CD4-positive, alpha-beta T cell (primary cell): Measurements from ENCODE around the gene KRTAP10-1. TPM values are rescaled to one million over a fixed set of nuclear protein-coding genes. Genes with fewer than 3 reads are reported as not detected.

Experiments used
- ATAC-seq: fragments of 200-7000 bp; cut with Tn5 transposase; one replicate; pipeline ENCODE4 v1.10.0; 2022; ENCODE audit warnings: mild to moderate bottlenecking; ENCODE audit not compliant: poor library complexity
- CTCF ChIA-PET: fragments of 350-600 bp; sonication (Branson Sonifier 250); formaldehyde crosslinking; loops from one replicate; lab custom pipeline; 2021; ENCODE audit warnings: antibody characterized with exemption, inconsistent platforms; lab: Charles Lee
- POLR2A ChIA-PET: fragments of 350-600 bp; sonication (Branson Sonifier 250); formaldehyde crosslinking; loops from one replicate; lab custom pipeline; 2021; ENCODE audit warnings: antibody characterized with exemption, inconsistent platforms; lab: Charles Lee
- DNase-seq, 14 experiments: peaks; one replicate each; pipeline ENCODE4 v3.0.0-alpha.2; 2013 to 2020; ENCODE audit warnings: mixed read lengths in 2 of 14
- H3K27ac ChIP-seq, 2 donors: one replicate each; pipeline versions ENCODE4 v1.5.1 to v1.7.0; 2013; ENCODE audit warnings: low read length in 2 of 2, low read depth in 1 of 2, mild to moderate bottlenecking in 1 of 2
- H3K27me3 ChIP-seq, 2 experiments: 1 replicate in 1 of 2; 2 replicates in 1 of 2; pipeline versions ENCODE4 v1.6.1 to v1.7.0; 2013; ENCODE audit warnings: low read length in 2 of 2, control low read depth in 1 of 2, mild to moderate bottlenecking in 1 of 2, moderate library complexity in 1 of 2; ENCODE audit not compliant: insufficient read depth in 2 of 2, control insufficient read depth in 1 of 2
- H3K36me3 ChIP-seq: one replicate; pipeline ENCODE4 v1.6.1; 2013; ENCODE audit warnings: low read length, control low read depth; ENCODE audit not compliant: insufficient read depth
- H3K4me1 ChIP-seq: one replicate; pipeline ENCODE4 v1.6.1; 2013; ENCODE audit warnings: low read length, control low read depth; ENCODE audit not compliant: insufficient read depth
- H3K4me3 ChIP-seq: one replicate; pipeline ENCODE4 v1.5.1; 2013; ENCODE audit warnings: mild to moderate bottlenecking, low read length, moderate library complexity
- H3K9me3 ChIP-seq, 2 experiments: 1 replicate in 1 of 2; 2 replicates in 1 of 2; pipeline versions ENCODE4 v1.6.1 to v1.7.0; 2013; ENCODE audit warnings: low read length in 2 of 2, mild to moderate bottlenecking in 2 of 2, control low read depth in 1 of 2, moderate library complexity in 1 of 2; ENCODE audit not compliant: control insufficient read depth in 1 of 2, insufficient read depth in 1 of 2
- H3K27ac Mint-ChIP-seq: one replicate; pipeline ENCODE4 v1.8.0; 2020; ENCODE audit warnings: mixed read lengths
- H3K27me3 Mint-ChIP-seq: one replicate; pipeline ENCODE4 v1.8.0; 2021; ENCODE audit warnings: mixed read lengths
- H3K36me3 Mint-ChIP-seq: one replicate; pipeline ENCODE4 v1.8.0; 2021; ENCODE audit warnings: low read depth, mixed read lengths
- H3K4me1 Mint-ChIP-seq: one replicate; pipeline ENCODE4 v1.8.0; 2021; ENCODE audit warnings: low read depth, mixed read lengths
- H3K4me3 Mint-ChIP-seq: one replicate; pipeline ENCODE4 v1.8.0; 2020; ENCODE audit warnings: mild to moderate bottlenecking, mixed read lengths
- H3K9me3 Mint-ChIP-seq: one replicate; pipeline ENCODE4 v1.8.0; 2020; ENCODE audit warnings: mixed read lengths
- CTCF ChIP-seq: fragments of 200-600 bp; IDR thresholded peaks from one replicate; pipeline ENCODE4 v1.8.0; 2022; ENCODE audit warnings: antibody characterized with exemption, mild to moderate bottlenecking
- intact Hi-C, 2 experiments: fragments of 100-400 bp; cut with DNase I in 1 of 2; cut with micrococcal nuclease in 1 of 2; formaldehyde crosslinking; loops; one replicate each; pipeline versions ENCODE4 v1.15.1 to v1.9.0; 2023 to 2025; cut with DNase I, micrococcal nuclease
- total RNA-seq, 174 experiments: library from RNA in 2 of 174; stranded (reverse) in 2 of 174; gene quantifications; one replicate each; pipeline ENCODE4 v1.2.3 and lab custom pipeline; 2021 to 2026

KRTAP10-1 gene
- total RNA-seq, 2 experiments from 2014 or later, result not detected

- intact Hi-C loops, result loop anchor here (5.0 to 10.0 kb wide), 2 partner anchors 66 to 108 kb away; partner anchors contain the start of genes KRTAP10-8 (in 1 of the 2) and KRTAP12-3 (in 1 of the 2)
- Histone ChIP-seq H3K27me3 (no peaks in the 10 kb centered on the region), H3K36me3 (no peaks in the 10 kb centered on the region), H3K4me1 (peaks cover 18% of the 10 kb centered on the region), H3K27ac (no peak overlapping the region), H3K9me3 (peaks cover 15 to 18% of the 10 kb centered on the region in 2 experiments), H3K4me3 (no peak overlapping the region)
- Mint-ChIP-seq H3K9me3 (peaks cover 24% of the 10 kb centered on the region), H3K27ac (peak overlapping the region; percentile 90), H3K27me3 (no peaks in the 10 kb centered on the region), H3K36me3 (peaks cover 45% of the 10 kb centered on the region), H3K4me3 (peak overlapping the region; percentile 45), H3K4me1 (peaks cover 33% of the 10 kb centered on the region)
- no peak for TF ChIP-seq CTCF
- ChIA-PET CTCF (no interaction called here), POLR2A (interaction anchor here (2.4 kb wide), 1 partner anchor 70 kb away, joined by 19 read pairs; no protein-coding TSS in a partner anchor)
- ATAC-seq (no peak), DNase-seq (no peak)
Measured at GRCh38 chr21:44548922-44549321, 8.9 kb upstream of the KRTAP10-1 start.

- Mint-ChIP-seq H3K4me3 (peak overlapping the region; percentile 83), H3K27ac (peak overlapping the region; percentile 90), H3K9me3 (peaks cover 22% of the 10 kb centered on the region), H3K27me3 (no peaks in the 10 kb centered on the region), H3K4me1 (peaks cover 33% of the 10 kb centered on the region), H3K36me3 (peaks cover 44% of the 10 kb centered on the region)
- Histone ChIP-seq H3K36me3 (no peaks in the 10 kb centered on the region), H3K27me3 (no peaks in the 10 kb centered on the region), H3K4me1 (peaks cover 18% of the 10 kb centered on the region), H3K9me3 (peaks cover 13 to 18% of the 10 kb centered on the region in 2 experiments), H3K27ac (no peak overlapping the region), H3K4me3 (no peak overlapping the region)
- ChIA-PET POLR2A (interaction anchor here (1.4 to 2.4 kb wide), 4 partner anchors 32 to 161 kb away, joined by 4 to 19 read pairs (median 10); partner anchors contain the start of genes KRTAP10-5 and KRTAP12-3), CTCF (no interaction called here)
- no peak for ATAC-seq
- intact Hi-C loops, result loop anchor here (5.0 to 10.0 kb wide), 2 partner anchors 66 to 109 kb away; partner anchors contain the start of genes KRTAP10-8 (in 1 of the 2) and KRTAP12-3 (in 1 of the 2)
- DNase-seq, result no peak
- TF ChIP-seq CTCF, result no peak
Measured at GRCh38 chr21:44548381-44548780, 8.4 kb upstream of the KRTAP10-1 start.

- ChIA-PET CTCF (interaction anchor here (0.9 kb wide), 1 partner anchor 119 kb away, joined by 3 read pairs; the partner anchor contains the start of gene KRTAP12-2), POLR2A (interaction anchor here (0.9 to 2.4 kb wide), 6 partner anchors 11 to 195 kb away, joined by 4 to 19 read pairs (median 6); partner anchors contain the start of genes KRTAP10-5 and KRTAP12-3)
- H3K4me1 Mint-ChIP-seq, result peaks cover 33% of the 10 kb centered on the region
- Histone ChIP-seq H3K27me3 (no peaks in the 10 kb centered on the region), H3K36me3 (no peaks in the 10 kb centered on the region), H3K9me3 (peaks cover 15% of the 10 kb centered on the region in 2 experiments), H3K27ac (peak overlapping the region; percentile 6 to 72), H3K4me3 (peak overlapping the region; percentile 38), H3K4me1 (peaks cover 18% of the 10 kb centered on the region)
- intact Hi-C loops, result loop anchor here (2.0 to 10.0 kb wide), 3 partner anchors 67 to 110 kb away; partner anchors contain the start of genes KRTAP10-8 (in 1 of the 2) and KRTAP12-3 (in 1 of the 2)
- no peaks in the 10 kb centered on the region for H3K27me3 Mint-ChIP-seq
- H3K9me3 Mint-ChIP-seq, result peaks cover 19% of the 10 kb centered on the region
- TF ChIP-seq CTCF, result no peak
- peak overlapping the region; percentile 90 for H3K27ac Mint-ChIP-seq
- ATAC-seq (peak; percentile 94), DNase-seq (peak in 12 of 14 experiments; percentile 16 to 74 (median 36))
- peaks cover 40% of the 10 kb centered on the region for H3K36me3 Mint-ChIP-seq
- peak overlapping the region; percentile 83 for H3K4me3 Mint-ChIP-seq
Measured at GRCh38 chr21:44547656-44548331, 7.8 kb upstream of the KRTAP10-1 start.
